Endothelial cell (in vitro differentiated cells): ENCODE results near the gene BHLHA15. TPM values are rescaled to one million over a fixed set of nuclear protein-coding genes. Genes with fewer than 3 reads are reported as not detected.

Source experiments
- DNase-seq: peaks from one replicate; pipeline ENCODE4 v3.0.0; 2021; ENCODE audit warnings: low spot score
- H3K27ac Mint-ChIP-seq: one replicate; pipeline ENCODE4 v1.8.0; 2021; ENCODE audit warnings: mixed read lengths, inconsistent platforms; ENCODE audit not compliant: unreplicated experiment
- H3K27me3 Mint-ChIP-seq: one replicate; pipeline ENCODE4 v1.8.0; 2021; ENCODE audit warnings: mild to moderate bottlenecking, moderate library complexity, mixed read lengths, inconsistent platforms; ENCODE audit not compliant: unreplicated experiment
- H3K36me3 Mint-ChIP-seq: one replicate; pipeline ENCODE4 v1.8.0; 2021; ENCODE audit warnings: mild to moderate bottlenecking, low read depth, mixed read lengths, inconsistent platforms; ENCODE audit not compliant: unreplicated experiment
- H3K4me1 Mint-ChIP-seq: one replicate; pipeline ENCODE4 v1.8.0; 2021; ENCODE audit warnings: mild to moderate bottlenecking, mixed read lengths, inconsistent platforms; ENCODE audit not compliant: unreplicated experiment
- H3K4me3 Mint-ChIP-seq: one replicate; pipeline ENCODE4 v1.8.0; 2021; ENCODE audit warnings: mild to moderate bottlenecking, mixed read lengths, inconsistent platforms; ENCODE audit not compliant: unreplicated experiment
- H3K9me3 Mint-ChIP-seq: one replicate; pipeline ENCODE4 v1.8.0; 2021; ENCODE audit warnings: mixed read lengths, inconsistent platforms; ENCODE audit not compliant: unreplicated experiment
- CTCF ChIP-seq: fragments of 200-600 bp; sonication (generic); IDR thresholded peaks from one replicate; pipeline ENCODE4 v1.5.0; 2021; ENCODE audit warnings: antibody characterized with exemption; ENCODE audit not compliant: unreplicated experiment
- total RNA-seq: library from RNA; stranded (reverse); fragmentation: NEBNext Ultra II Directional; extraction: Animal tissue kit (Norgen Biotek cat#: 25700); gene quantifications from one replicate; pipeline ENCODE4 v1.2.1, GENCODE V29; 2021; ENCODE audit not compliant: unreplicated experiment

BHLHA15 gene
- total RNA-seq, 1 donor from 2014 or later, result 1.2 TPM

GRCh38 chr7:98233219-98234070 is 22.2 kb downstream of the BHLHA15 start:
- no peak for DNase-seq
- H3K4me3 Mint-ChIP-seq, result no peak overlapping the region
- H3K4me1 Mint-ChIP-seq, result no peaks in the 10 kb centered on the region
- H3K36me3 Mint-ChIP-seq, result peaks cover 19% of the 10 kb centered on the region
- TF ChIP-seq CTCF, result no peak
- H3K9me3 Mint-ChIP-seq, result no peaks in the 10 kb centered on the region
- H3K27me3 Mint-ChIP-seq, result peaks cover 5% of the 10 kb centered on the region
- H3K27ac Mint-ChIP-seq, result peak overlapping the region; percentile 36

GRCh38 chr7:98234429-98235147 is 23.3 kb downstream of the BHLHA15 start:
- Mint-ChIP-seq H3K36me3 (peaks cover 26% of the 10 kb centered on the region), H3K4me1 (no peaks in the 10 kb centered on the region), H3K27me3 (peaks cover 6% of the 10 kb centered on the region), H3K27ac (no peak overlapping the region), H3K9me3 (no peaks in the 10 kb centered on the region), H3K4me3 (peak overlapping the region; percentile 34)
- TF ChIP-seq CTCF, result peak; percentile 15
- no peak for DNase-seq

GRCh38 chr7:98235901-98236300 is 24.7 kb downstream of the BHLHA15 start:
- DNase-seq, result no peak
- TF ChIP-seq CTCF, result no peak
- Mint-ChIP-seq H3K9me3 (no peaks in the 10 kb centered on the region), H3K4me1 (no peaks in the 10 kb centered on the region), H3K4me3 (no peak overlapping the region), H3K27me3 (peaks cover 3% of the 10 kb centered on the region), H3K27ac (no peak overlapping the region), H3K36me3 (peaks cover 25% of the 10 kb centered on the region)

GRCh38 chr7:98236355-98237185 is 25.3 kb downstream of the BHLHA15 start:
- no peak for DNase-seq
- TF ChIP-seq CTCF, result no peak
- Mint-ChIP-seq H3K4me1 (no peaks in the 10 kb centered on the region), H3K9me3 (no peaks in the 10 kb centered on the region), H3K27ac (peak overlapping the region; percentile 24), H3K36me3 (peaks cover 30% of the 10 kb centered on the region), H3K4me3 (no peak overlapping the region), H3K27me3 (peaks cover 3% of the 10 kb centered on the region)
